LNCaP clone FGC (cell line): ENCODE results near the gene PRPS2.

Experiments used
- DNase-seq: peaks from one replicate; pipeline ENCODE4 v3.0.0-alpha.2; 2011; ENCODE audit warnings: low read depth
- H3K4me3 ChIP-seq: 2 replicates; pipeline ENCODE4 v1.5.1; 2011; ENCODE audit warnings: mild to moderate bottlenecking, low read depth, low read length, control low read depth
- TF ChIP-seq, protein P1 (sequence below): IDR thresholded peaks from 2 replicates; pipeline ENCODE4 v1.5.1; 2012; ENCODE audit warnings: mild to moderate bottlenecking; ENCODE audit not compliant: control insufficient read depth, insufficient read depth; ENCODE audit errors: extremely low read depth

PRPS2 gene

DNA sequence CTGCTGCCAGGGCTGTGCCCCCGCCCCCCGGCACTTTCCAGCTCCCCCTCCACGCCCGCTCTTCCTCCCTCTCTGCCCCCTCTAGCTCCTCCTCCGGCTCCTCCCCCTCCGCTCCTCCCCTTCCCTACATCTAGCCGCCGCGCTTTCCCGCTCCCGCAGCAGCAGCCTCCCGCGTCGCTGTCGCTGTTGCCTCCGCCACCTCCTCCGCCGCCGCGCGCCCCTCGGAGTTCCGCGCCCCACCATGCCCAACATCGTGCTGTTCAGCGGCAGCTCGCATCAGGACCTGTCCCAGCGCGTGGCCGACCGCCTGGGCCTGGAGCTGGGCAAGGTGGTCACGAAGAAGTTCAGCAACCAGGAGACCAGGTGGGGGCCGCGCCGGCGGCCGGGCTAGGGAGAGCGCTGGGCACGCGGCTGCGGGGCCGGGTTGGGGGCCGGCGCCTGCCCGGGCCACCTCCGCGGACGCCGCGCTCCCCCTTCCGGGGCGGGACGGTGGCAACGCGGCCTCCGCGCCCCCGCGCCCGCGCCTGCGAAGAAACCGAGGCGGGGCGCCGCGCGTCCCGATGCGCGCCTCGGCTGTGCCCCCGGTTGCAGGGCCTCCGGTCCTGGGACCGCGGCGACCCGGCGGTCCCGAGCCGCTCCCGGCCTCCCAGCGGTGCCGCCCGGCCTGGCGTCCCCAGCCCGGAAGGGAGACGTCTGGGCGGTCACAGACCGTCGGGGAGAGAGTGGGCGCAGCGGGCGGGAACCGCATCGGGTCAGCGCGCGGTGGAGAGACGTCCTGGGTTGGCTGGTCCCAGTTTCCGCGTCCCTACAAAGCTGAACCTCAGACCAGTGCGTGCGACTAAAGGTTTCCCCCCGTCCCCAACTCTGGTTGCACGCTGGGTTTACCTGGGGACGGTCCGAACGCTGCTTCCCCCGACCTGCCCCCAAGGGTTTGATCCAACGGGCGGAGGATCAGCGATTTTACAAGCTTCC lies at the start of gene PRPS2:
TSS of gene PRPS2 (plus strand) at position 156 of the 972 bp plus-strand sequence. CDS start at position 242, 86 bp downstream.
- peak within 1 kb of the TSS; percentile 63 for H3K4me3 ChIP-seq
- DNase-seq: no peak
- TF ChIP-seq, protein P1, sequence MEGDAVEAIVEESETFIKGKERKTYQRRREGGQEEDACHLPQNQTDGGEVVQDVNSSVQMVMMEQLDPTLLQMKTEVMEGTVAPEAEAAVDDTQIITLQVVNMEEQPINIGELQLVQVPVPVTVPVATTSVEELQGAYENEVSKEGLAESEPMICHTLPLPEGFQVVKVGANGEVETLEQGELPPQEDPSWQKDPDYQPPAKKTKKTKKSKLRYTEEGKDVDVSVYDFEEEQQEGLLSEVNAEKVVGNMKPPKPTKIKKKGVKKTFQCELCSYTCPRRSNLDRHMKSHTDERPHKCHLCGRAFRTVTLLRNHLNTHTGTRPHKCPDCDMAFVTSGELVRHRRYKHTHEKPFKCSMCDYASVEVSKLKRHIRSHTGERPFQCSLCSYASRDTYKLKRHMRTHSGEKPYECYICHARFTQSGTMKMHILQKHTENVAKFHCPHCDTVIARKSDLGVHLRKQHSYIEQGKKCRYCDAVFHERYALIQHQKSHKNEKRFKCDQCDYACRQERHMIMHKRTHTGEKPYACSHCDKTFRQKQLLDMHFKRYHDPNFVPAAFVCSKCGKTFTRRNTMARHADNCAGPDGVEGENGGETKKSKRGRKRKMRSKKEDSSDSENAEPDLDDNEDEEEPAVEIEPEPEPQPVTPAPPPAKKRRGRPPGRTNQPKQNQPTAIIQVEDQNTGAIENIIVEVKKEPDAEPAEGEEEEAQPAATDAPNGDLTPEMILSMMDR: no peak

GRCh38 chrX:12741416-12741815 lies 49.8 kb upstream of the PRPS2 start:
- peak; percentile 63 for DNase-seq

GRCh38 chrX:12747433-12747832 lies 43.8 kb upstream of the PRPS2 start:
- TF ChIP-seq, protein P1: no peak
- no peak for DNase-seq
- H3K4me3 ChIP-seq: no peak overlapping the region

More at GRCh38 chrX:12741416-12741815, 49.8 kb upstream of the PRPS2 start:
- TF ChIP-seq, protein P1: no peak
- no peak overlapping the region for H3K4me3 ChIP-seq

DNA sequence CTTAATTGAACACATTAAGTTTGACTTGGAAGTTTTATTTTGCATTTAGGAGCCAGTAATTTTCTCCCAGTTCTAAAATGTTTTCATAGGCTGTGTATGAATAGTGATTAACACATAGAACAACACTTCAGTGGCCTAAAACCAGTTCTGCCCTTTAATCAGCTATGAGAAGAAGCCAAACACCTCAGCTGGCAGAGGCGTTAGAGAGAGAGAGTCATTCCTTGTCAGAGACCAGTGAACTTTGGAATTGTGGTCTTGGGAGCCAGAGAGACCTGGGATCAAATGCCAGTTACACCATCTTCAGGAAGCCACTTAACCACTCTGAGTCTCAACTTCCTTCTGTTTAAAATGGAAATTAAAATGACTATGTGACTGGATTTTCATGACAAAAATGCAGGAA lies 39.3 kb upstream of the PRPS2 start:
- no peak for DNase-seq
- H3K4me3 ChIP-seq: no peak overlapping the region
- TF ChIP-seq, protein P1: no peak

GRCh38 chrX:12753366-12753765 lies 37.8 kb upstream of the PRPS2 start:
- no peak for DNase-seq
- TF ChIP-seq, protein P1: no peak
- H3K4me3 ChIP-seq: no peak overlapping the region

GRCh38 chrX:12758291-12758690 lies 32.9 kb upstream of the PRPS2 start:
- DNase-seq: no peak
- H3K4me3 ChIP-seq: no peak overlapping the region
- TF ChIP-seq, protein P1: no peak
